Measurements from ENCODE around the gene ISOC2.
A peak's percentile ranks its signal among the peaks of the same experiment; 100 is the strongest.
"Not testable (repeated sequence)": the region's sequence is repeated elsewhere in the genome, so short reads cannot be mapped to it uniquely, and the experiment has no call there.

The ISOC2 gene

GRCh38 chr19:55457683-55458457, 3.6 kb downstream of the ISOC2 start:
- no peak for DNase-seq (ENCODE audit: low spot score)

DNA sequence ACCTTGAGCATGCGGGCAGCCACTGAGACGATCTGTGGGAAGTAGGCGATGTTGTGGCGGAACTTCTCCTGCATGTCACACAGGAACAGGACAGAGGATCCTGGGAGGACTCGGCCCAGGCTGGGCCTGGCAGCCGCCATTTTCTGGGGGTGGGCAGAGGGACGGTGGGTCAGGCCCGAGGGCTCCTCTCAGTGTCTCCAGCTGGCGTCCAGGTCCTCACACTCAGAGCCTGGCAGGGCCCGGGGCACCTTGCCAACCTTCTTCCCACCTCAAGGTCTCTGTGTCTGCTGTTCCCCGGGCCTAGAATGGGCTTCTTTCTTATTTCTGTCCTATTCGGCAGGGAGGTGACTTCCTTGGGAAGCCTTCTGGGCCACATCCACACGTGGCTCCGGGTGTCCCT, 5.1 kb downstream of the ISOC2 start:
- DNase-seq (ENCODE audit: low spot score), result no peak

DNA sequence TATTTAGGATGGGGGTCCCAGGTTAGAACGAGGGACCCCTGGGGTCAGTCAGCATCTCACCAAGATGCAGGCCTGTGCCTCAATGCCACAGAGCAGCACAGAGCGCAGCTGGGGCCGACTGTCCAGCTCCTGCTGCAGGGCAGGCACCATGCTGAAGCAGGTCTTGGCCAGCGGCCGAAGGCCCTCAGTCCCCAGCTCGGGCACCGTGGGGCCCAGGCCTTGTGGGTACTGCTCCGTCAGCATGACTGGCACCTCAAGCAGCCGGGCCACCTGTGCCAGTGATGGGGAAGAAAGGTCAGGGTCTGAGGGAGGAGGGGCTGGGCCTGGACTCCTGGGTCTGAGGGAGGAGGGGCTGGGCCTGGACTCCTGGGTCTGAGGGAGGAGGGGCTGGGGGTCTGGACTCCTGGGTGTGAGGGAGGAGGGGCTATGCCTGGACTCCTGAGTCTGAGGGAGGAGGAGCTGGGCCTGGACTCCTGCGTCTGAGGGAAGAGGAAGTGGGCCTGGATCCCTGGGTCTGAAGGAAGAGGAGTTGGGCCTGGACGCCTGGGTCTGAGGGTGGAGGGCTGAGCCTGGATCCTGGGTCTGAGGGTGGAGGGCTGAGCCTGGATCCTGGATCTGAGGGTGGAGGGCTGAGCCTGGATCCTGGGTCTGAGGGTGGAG, 5.7 kb downstream of the ISOC2 start:
- DNase-seq (ENCODE audit: low spot score), result no peak

- DNase-seq (ENCODE audit: low spot score), result peak; percentile 62
Observed at GRCh38 chr19:55454787-55455243, 6.6 kb downstream of the ISOC2 start.

- DNase-seq (ENCODE audit: low spot score), result no peak
Observed at GRCh38 chr19:55453511-55454260, 7.8 kb downstream of the ISOC2 start.

- peak; percentile 96 for DNase-seq (ENCODE audit: low spot score)
Observed at GRCh38 chr19:55452749-55453346, 8.6 kb downstream of the ISOC2 start.

DNA sequence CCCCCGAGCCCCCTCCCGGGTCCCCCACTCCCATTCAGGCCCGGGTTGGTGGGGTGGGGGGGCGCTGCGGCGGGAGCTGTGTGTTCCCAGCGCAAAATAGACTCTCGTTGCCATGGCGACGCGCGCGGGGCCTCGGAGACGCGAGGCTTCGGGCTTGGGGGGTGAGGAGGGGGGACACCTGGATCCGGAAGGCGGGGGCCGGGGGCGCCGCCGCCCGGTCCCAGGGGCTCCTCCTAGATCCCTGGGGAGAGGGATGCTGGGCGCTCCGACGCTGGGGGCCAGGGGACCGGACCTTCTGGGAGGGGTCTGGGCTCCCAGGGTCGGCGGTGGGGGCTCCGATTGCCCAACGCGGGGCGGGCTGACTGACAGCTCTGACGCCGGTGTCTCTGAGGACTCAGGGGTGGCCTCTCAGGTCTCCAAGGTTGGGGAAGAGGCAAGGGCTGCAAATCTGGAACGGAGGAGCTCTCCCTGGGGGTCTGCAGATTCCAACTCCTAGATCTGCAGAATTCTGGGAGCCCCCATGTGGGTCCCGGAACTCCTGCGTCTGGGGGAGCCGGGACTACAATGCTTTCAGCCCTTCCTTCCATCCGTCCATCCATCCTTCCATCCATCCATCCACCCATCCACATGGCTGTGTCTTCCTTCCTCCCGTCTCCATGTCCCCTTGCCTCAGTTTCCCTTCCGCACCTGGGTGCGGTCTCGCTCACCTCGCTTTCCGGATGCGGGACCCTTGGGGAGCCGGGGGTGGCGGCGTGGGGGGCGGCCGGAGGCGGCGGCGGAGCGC, 9.3 kb downstream of the ISOC2 start:
- DNase-seq (ENCODE audit: low spot score), result peak; percentile 62

- no peak for DNase-seq (ENCODE audit: low spot score)
Observed at GRCh38 chr19:55451163-55451964, 10.1 kb downstream of the ISOC2 start.

- DNase-seq (ENCODE audit: low spot score), result no peak
Observed at GRCh38 chr19:55449469-55449868, 12.0 kb downstream of the ISOC2 start.

- DNase-seq (ENCODE audit: low spot score), result not testable (repeated sequence)
Observed at GRCh38 chr19:55448175-55448490, 13.3 kb downstream of the ISOC2 start.

GRCh38 chr19:55447421-55448174, 13.8 kb downstream of the ISOC2 start:
- DNase-seq (ENCODE audit: low spot score), result peak; percentile 76

DNA sequence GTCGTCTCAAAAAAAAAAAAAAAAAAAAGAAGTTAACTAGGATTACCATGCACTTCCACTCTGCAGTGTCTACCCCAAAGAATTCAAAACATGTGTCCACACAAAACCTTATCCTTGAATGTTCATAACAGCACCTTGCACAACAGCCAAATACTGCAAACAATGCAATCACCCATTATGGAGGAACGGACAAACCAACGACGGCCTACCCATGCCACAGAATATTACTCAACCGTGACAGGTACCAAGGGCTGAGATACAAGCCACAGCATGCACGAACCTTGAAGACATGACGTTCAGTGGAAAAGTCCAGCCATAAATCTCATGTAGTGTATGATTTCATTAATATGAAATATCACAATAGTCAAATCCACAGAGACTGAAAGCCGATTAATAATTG, 15.4 kb downstream of the ISOC2 start:
- DNase-seq (ENCODE audit: low spot score), result no peak

DNA sequence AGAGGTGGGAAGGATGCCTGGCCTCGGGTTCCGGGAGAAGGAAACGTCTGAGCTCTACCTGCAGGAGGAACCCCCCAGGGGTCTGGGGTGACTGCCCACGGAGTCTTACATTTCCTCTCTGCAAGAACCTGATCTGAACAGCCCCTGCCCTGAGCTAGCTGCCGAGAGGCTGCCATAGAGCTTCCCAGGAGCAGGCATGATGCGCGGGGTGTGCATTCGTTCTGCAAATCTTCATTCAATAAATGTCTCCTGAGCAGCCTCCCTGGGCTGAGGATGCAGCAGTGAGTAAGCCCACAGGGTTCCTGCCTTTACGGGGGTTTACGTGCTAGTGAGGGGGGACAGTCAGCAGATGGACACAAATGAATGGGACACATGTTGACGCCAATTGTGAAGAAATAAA, 16.8 kb downstream of the ISOC2 start:
- no peak for DNase-seq (ENCODE audit: low spot score)

GRCh38 chr19:55443824-55444480, 17.5 kb downstream of the ISOC2 start:
- no peak for DNase-seq (ENCODE audit: low spot score)

DNA sequence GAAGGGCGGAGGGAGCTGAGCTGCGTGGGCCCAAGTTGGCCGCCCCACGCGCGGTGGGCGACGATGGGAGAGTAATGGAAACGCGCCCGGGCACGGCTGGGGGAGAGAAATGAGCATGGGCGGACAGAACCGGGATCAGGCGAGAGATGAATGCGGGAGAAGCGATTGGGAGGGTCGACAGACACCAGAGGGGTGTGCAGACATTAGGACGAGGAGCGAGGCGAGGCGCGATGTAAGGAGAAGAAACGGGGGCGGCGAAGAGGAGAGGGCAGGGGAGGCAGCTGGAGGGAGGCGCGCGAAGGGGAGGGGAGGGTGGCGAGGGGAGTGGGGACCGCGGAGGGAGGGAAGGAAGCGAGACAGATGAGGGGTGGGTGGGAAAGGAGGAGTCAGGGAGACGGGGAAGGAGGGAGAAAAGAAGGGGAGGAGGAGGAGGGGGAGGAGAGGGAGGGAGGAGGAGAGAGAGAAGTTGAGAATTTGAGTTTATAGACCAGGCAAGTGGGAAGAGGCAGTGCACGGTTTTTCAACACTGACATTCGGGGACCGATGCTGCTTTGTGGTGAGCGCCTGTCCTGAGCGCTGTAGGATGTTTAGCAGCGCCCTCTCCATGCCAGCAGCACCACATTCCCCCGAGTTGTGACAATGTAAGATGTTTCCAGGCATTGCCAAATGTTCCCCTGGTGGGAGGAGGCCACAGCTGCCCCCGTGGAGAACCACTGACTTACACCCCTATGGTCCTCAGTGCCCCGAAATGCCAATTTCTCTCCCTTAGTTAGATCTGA, 18.2 kb downstream of the ISOC2 start, which contains the start of gene SHISA7:
TSS of gene SHISA7 (minus strand) at position 256 of the 779 bp plus-strand sequence. CDS start 437 bp downstream, outside the sequence.
- peak; percentile 64 for DNase-seq (ENCODE audit: low spot score)

- no peak for DNase-seq (ENCODE audit: low spot score)
Observed at GRCh38 chr19:55442372-55442961, 19.0 kb downstream of the ISOC2 start.

GRCh38 chr19:55441692-55442321, 19.6 kb downstream of the ISOC2 start:
- DNase-seq (ENCODE audit: low spot score), result peak; percentile 52

DNA sequence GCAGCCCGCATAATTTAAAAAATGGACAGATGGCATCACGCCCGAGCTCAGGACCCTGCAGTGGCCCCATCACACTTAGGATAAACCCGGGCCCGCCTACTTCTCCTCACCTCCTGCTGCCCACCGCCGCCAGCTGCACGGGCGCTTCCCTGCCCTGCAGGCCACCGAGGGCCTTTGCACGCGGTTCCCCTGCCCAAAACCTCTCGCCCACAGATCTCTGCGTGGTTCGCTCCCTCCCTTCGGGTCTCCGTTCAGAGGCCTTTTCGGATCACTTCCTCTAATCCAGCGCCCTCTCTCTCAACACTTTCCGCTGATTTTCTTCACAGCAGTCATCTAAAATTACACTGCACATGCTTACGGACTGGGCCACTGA, 20.1 kb downstream of the ISOC2 start:
- no peak for DNase-seq (ENCODE audit: low spot score)

All from cerebellar cortex (tissue), 1 donor.